Measurements from ENCODE around the gene HERC2. TPM values are rescaled to one million over a fixed set of nuclear protein-coding genes. Genes with fewer than 3 reads are reported as not detected.

HERC2 gene
- total RNA-seq, 1 donor from 2014 or later = 42.7 TPM

- no peaks in the 10 kb centered on the region for H3K27me3 ChIP-seq
- H3K4me3 ChIP-seq = no peak overlapping the region
- peak in 1 of 2 donors; percentile 43 for DNase-seq (ENCODE audit: low spot score in 2 of 2)
- TF ChIP-seq CTCF (IDR thresholded peaks at IDR 0.05) = no peak
- H3K9me3 ChIP-seq = no peaks in the 10 kb centered on the region
- no peaks in the 10 kb centered on the region for H3K36me3 ChIP-seq
- peaks cover under 1 to 19% of the 10 kb centered on the region in 2 donors for H3K4me1 ChIP-seq
- intact Hi-C loops (cut with DNase I) = no loop called here
- H3K27ac ChIP-seq = no peak overlapping the region
Measured at GRCh38 chr15:28103831-28104230, 218.1 kb downstream of the HERC2 start.

- H3K27me3 ChIP-seq = no peaks in the 10 kb centered on the region
Measured at GRCh38 chr15:28101983-28102441, 220.0 kb downstream of the HERC2 start.

GRCh38 chr15:28101201-28101600 is 220.8 kb downstream of the HERC2 start:
- intact Hi-C loops (cut with DNase I) = no loop called here
- no peak for TF ChIP-seq CTCF (IDR thresholded peaks at IDR 0.05)
- Histone ChIP-seq H3K9me3 (no peaks in the 10 kb centered on the region), H3K27me3 (no peaks in the 10 kb centered on the region), H3K4me3 (no peak overlapping the region), H3K36me3 (no peaks in the 10 kb centered on the region), H3K4me1 (peaks cover 9 to 20% of the 10 kb centered on the region in 2 donors), H3K27ac (no peak overlapping the region)
- DNase-seq (ENCODE audit: low spot score in 2 of 2) = peak in 1 of 2 donors; percentile 53

More at GRCh38 chr15:28101983-28102441, 220.0 kb downstream of the HERC2 start:
- intact Hi-C loops (cut with DNase I) = no loop called here
- no peaks in the 10 kb centered on the region for H3K9me3 ChIP-seq
- H3K4me3 ChIP-seq = no peak overlapping the region
- peak in 1 of 2 donors; percentile 58 for DNase-seq (ENCODE audit: low spot score in 2 of 2)
- peaks cover 5 to 20% of the 10 kb centered on the region in 2 donors for H3K4me1 ChIP-seq
- H3K27ac ChIP-seq = no peak overlapping the region
- TF ChIP-seq CTCF (IDR thresholded peaks at IDR 0.05) = no peak
- no peaks in the 10 kb centered on the region for H3K36me3 ChIP-seq

GRCh38 chr15:28100516-28101195 is 221.3 kb downstream of the HERC2 start:
- Histone ChIP-seq H3K36me3 (no peaks in the 10 kb centered on the region), H3K9me3 (no peaks in the 10 kb centered on the region), H3K27me3 (no peaks in the 10 kb centered on the region), H3K4me3 (no peak overlapping the region), H3K27ac (no peak overlapping the region), H3K4me1 (peaks cover 9 to 20% of the 10 kb centered on the region in 2 donors)
- TF ChIP-seq CTCF (IDR thresholded peaks at IDR 0.05) = no peak
- intact Hi-C loops (cut with DNase I) = no loop called here
- peak in 1 of 2 donors; percentile 38 for DNase-seq (ENCODE audit: low spot score in 2 of 2)

- intact Hi-C loops (cut with DNase I) = no loop called here
- Histone ChIP-seq H3K9me3 (no peaks in the 10 kb centered on the region), H3K27me3 (no peaks in the 10 kb centered on the region), H3K4me1 (peaks cover 9 to 27% of the 10 kb centered on the region in 2 donors), H3K4me3 (peak overlapping the region; percentile 53 to 57), H3K27ac (peak overlapping the region; percentile 63 to 96), H3K36me3 (no peaks in the 10 kb centered on the region)
- peak in 1 of 2 donors; percentile 65 for DNase-seq (ENCODE audit: low spot score in 2 of 2)
- TF ChIP-seq CTCF (IDR thresholded peaks at IDR 0.05) = no peak
Measured at GRCh38 chr15:28099555-28100140, 222.3 kb downstream of the HERC2 start.
